H1 (cell line): ENCODE measurements around the gene CHAC1. TPM values are rescaled to one million over a fixed set of nuclear protein-coding genes. Genes with fewer than 3 reads are reported as not detected.

Experiments
- CTCF ChIA-PET: fragments of 300-600 bp; sonication (Branson Sonifier 250); formaldehyde crosslinking; loops from one replicate; lab custom pipeline; 2021; ENCODE audit not compliant: partially characterized antibody; lab: Charles Lee
- POLR2A ChIA-PET: fragments of 300-600 bp; sonication (Branson Sonifier 250); formaldehyde crosslinking; loops from one replicate; lab custom pipeline; 2021; ENCODE audit warnings: inconsistent platforms; ENCODE audit not compliant: partially characterized antibody; lab: Charles Lee
- DNase-seq, 2 experiments: peaks; one replicate each; pipeline versions ENCODE4 v3.0.0 to v3.0.0-alpha.2; 2010 to 2022; ENCODE audit warnings: low spot score in 2 of 2, low read depth in 1 of 2, mixed read lengths in 1 of 2
- FAIRE-seq: peaks from 2 replicates; lab custom pipeline; 2011; peaks lifted over from hg19 to GRCh38; lab: Jason Lieb, UNC
- H2AFZ ChIP-seq: 2 replicates; pipeline ENCODE4 v1.8.1; 2012; ENCODE audit warnings: low read length, inconsistent platforms
- H2AK5ac ChIP-seq: 2 replicates; pipeline ENCODE4 v1.6.1; 2013; ENCODE audit warnings: low read depth, low read length
- H2BK120ac ChIP-seq: replicated peaks from 2 replicates; pipeline ENCODE3; 2013; ENCODE audit warnings: low read depth, low read length, inconsistent platforms
- H2BK12ac ChIP-seq: 2 replicates; pipeline ENCODE4 v1.6.1; 2013; ENCODE audit warnings: low read depth, low read length
- H2BK15ac ChIP-seq: 2 replicates; pipeline ENCODE4 v1.6.1; 2013; ENCODE audit warnings: low read length
- H2BK20ac ChIP-seq: 2 replicates; pipeline ENCODE4 v1.6.1; 2013; ENCODE audit warnings: low read length
- H2BK5ac ChIP-seq: 2 replicates; pipeline ENCODE4 v1.6.1; 2013; ENCODE audit warnings: low read depth, low read length
- H3K14ac ChIP-seq: 2 replicates; pipeline ENCODE4 v1.6.1; 2013; ENCODE audit warnings: inconsistent platforms; ENCODE audit not compliant: insufficient read length
- H3K18ac ChIP-seq: 2 replicates; pipeline ENCODE4 v1.6.1; 2013; ENCODE audit warnings: low read length; ENCODE audit errors: extremely low read depth
- H3K23ac ChIP-seq: 2 replicates; pipeline ENCODE4 v1.6.1; 2013; ENCODE audit warnings: inconsistent platforms; ENCODE audit not compliant: insufficient read length
- H3K23me2 ChIP-seq: 2 replicates; pipeline ENCODE4 v1.6.1; 2013; ENCODE audit warnings: low read depth, low read length
- H3K27ac ChIP-seq: 2 replicates; pipeline ENCODE4 v1.6.1; 2011; ENCODE audit warnings: low read depth, low read length, inconsistent platforms
- H3K27me3 ChIP-seq, 4 experiments: replicated peaks in 1 of 4; 1 replicate in 1 of 4; 2 replicates in 3 of 4; pipeline versions ENCODE4 v1.6.1 to v1.8.1; 2011 to 2013; ENCODE audit warnings: low read length in 3 of 4, mild to moderate bottlenecking in 3 of 4, inconsistent platforms in 2 of 4, mixed read lengths in 2 of 4, moderate library complexity in 1 of 4; ENCODE audit not compliant: control insufficient read depth in 3 of 4, insufficient read depth in 3 of 4; ENCODE audit errors: extremely low read depth in 1 of 4
- H3K36me3 ChIP-seq, 4 experiments: 2 replicates each; pipeline versions ENCODE4 v1.6.1 to v1.8.1; 2011 to 2013; ENCODE audit warnings: mild to moderate bottlenecking in 4 of 4, low read length in 3 of 4, moderate library complexity in 2 of 4, control low read depth in 1 of 4, inconsistent platforms in 1 of 4; ENCODE audit not compliant: insufficient read depth in 4 of 4, control insufficient read depth in 2 of 4
- H3K4ac ChIP-seq: replicated peaks from 2 replicates; pipeline ENCODE3; 2013; ENCODE audit warnings: low read length, low read depth, mixed read lengths, inconsistent platforms; ENCODE audit not compliant: insufficient read length
- H3K4me1 ChIP-seq, 4 experiments: replicated peaks in 1 of 4; 1 replicate in 1 of 4; 2 replicates in 3 of 4; pipeline versions ENCODE4 v1.6.1 to v1.8.1; 2011 to 2013; ENCODE audit warnings: low read length in 3 of 4, inconsistent platforms in 2 of 4, mixed read lengths in 1 of 4; ENCODE audit not compliant: insufficient read depth in 4 of 4, control insufficient read depth in 3 of 4
- H3K4me2 ChIP-seq, 2 experiments: 2 replicates each; pipeline versions ENCODE4 v1.6.1 to v1.8.1; 2011 to 2013; ENCODE audit warnings: low read depth in 2 of 2, low read length in 2 of 2, control low read depth in 1 of 2, inconsistent platforms in 1 of 2, mild to moderate bottlenecking in 1 of 2; ENCODE audit not compliant: insufficient read depth in 1 of 2
- H3K4me3 ChIP-seq, 4 experiments: fragments of 200-600, 300-600 bp in 1 of 4; sonication (generic), shearing (Covaris generic), sonication (Bioruptor Twin) in 1 of 4; 2 replicates each; pipeline versions ENCODE4 v1.5.1 to v1.8.1; 2011 to 2016; ENCODE audit warnings: low read length in 4 of 4, low read depth in 3 of 4, control low read depth in 2 of 4, inconsistent platforms in 2 of 4, mild to moderate bottlenecking in 2 of 4, mixed read lengths in 1 of 4, moderate library complexity in 1 of 4; ENCODE audit not compliant: insufficient read depth in 2 of 4; ENCODE audit errors: extremely low read depth in 1 of 4
- H3K56ac ChIP-seq: replicated peaks from 2 replicates; pipeline ENCODE3; 2013; ENCODE audit warnings: low read depth, mild to moderate bottlenecking, mixed read lengths, low read length, inconsistent platforms; ENCODE audit not compliant: insufficient read length
- H3K79me1 ChIP-seq: 2 replicates; pipeline ENCODE4 v1.6.1; 2013; ENCODE audit warnings: low read depth, low read length, control low read depth
- H3K79me2 ChIP-seq, 2 experiments: 2 replicates each; pipeline versions ENCODE4 v1.6.1 to v1.8.1; 2012 to 2013; ENCODE audit warnings: low read length in 2 of 2, mild to moderate bottlenecking in 2 of 2, inconsistent platforms in 1 of 2; ENCODE audit not compliant: insufficient read depth in 2 of 2, control insufficient read depth in 1 of 2
- H3K9ac ChIP-seq, 4 experiments: replicated peaks in 1 of 4; 1 replicate in 1 of 4; 2 replicates in 3 of 4; pipeline versions ENCODE4 v1.6.1 to v1.8.1; 2011 to 2013; ENCODE audit warnings: low read depth in 3 of 4, low read length in 3 of 4, control low read depth in 2 of 4, mild to moderate bottlenecking in 2 of 4, moderate library complexity in 2 of 4, inconsistent platforms in 1 of 4; ENCODE audit errors: extremely low read depth in 1 of 4
- H3K9me3 ChIP-seq, 2 experiments: 2 replicates each; pipeline versions ENCODE4 v1.6.1 to v1.8.1; 2012 to 2013; ENCODE audit warnings: mild to moderate bottlenecking in 2 of 2, moderate library complexity in 2 of 2, control low read depth in 1 of 2, inconsistent platforms in 1 of 2, low read depth in 1 of 2, low read length in 1 of 2, mixed read lengths in 1 of 2; ENCODE audit not compliant: insufficient read depth in 2 of 2
- H4K20me1 ChIP-seq, 2 experiments: replicated peaks in 1 of 2; 2 replicates each; pipeline versions ENCODE3 to v1.8.1; 2011 to 2013; ENCODE audit warnings: inconsistent platforms in 2 of 2, low read length in 2 of 2, mild to moderate bottlenecking in 1 of 2; ENCODE audit not compliant: insufficient read depth in 2 of 2, control insufficient read depth in 1 of 2
- H4K5ac ChIP-seq: 2 replicates; pipeline ENCODE4 v1.6.1; 2013; ENCODE audit warnings: low read length, low read depth, mixed read lengths, inconsistent platforms; ENCODE audit not compliant: insufficient read length
- H4K8ac ChIP-seq: 2 replicates; pipeline ENCODE4 v1.8.0; 2013; ENCODE audit warnings: mild to moderate bottlenecking, moderate library complexity, low read length, inconsistent platforms; ENCODE audit not compliant: insufficient read depth; ENCODE audit errors: extremely low read depth
- H4K91ac ChIP-seq: replicated peaks from 2 replicates; pipeline ENCODE3; 2013; ENCODE audit warnings: low read length, mixed read lengths, inconsistent platforms; ENCODE audit not compliant: insufficient read length
- ASH2L ChIP-seq: fragments of 200-600, 300-600 bp; sonication (generic); IDR thresholded peaks from one replicate; pipeline ENCODE4 v1.7.1; 2017; ENCODE audit warnings: low read length
- SIX5 ChIP-seq: IDR thresholded peaks from 2 replicates; pipeline ENCODE4 v1.6.1; 2011; ENCODE audit warnings: mild to moderate bottlenecking, low read depth, low read length
- WGBS, 2 experiments: shearing (Covaris generic) in 1 of 2; methylation state at CpG; one replicate each; pipeline versions ENCODE4 v1.1.6 to v1.1.7; 2013 to 2015; ENCODE audit warnings: low lambda C conversion rate in 2 of 2, mixed read lengths in 2 of 2, inconsistent platforms in 1 of 2, low coverage in 1 of 2, missing lambda C conversion rate in 1 of 2; ENCODE audit not compliant: insufficient replicate concordance in 2 of 2, insufficient coverage in 1 of 2, insufficient read length in 1 of 2; ENCODE audit errors: extremely low coverage in 1 of 2, missing lambda C conversion rate in 1 of 2; 5-methylcytosine and 5-hydroxymethylcytosine counted together
- polyA plus RNA-seq, 7 experiments: library from polyadenylated mRNA; depleted of rRNA in 3 of 7; stranded (reverse) in 5 of 7; unstranded in 2 of 7; fragments of >200 nt in 5 of 7; fragments of 200-250 nt in 2 of 7; gene quantifications; 1 replicate in 5 of 7; 2 replicates in 1 of 7; 4 replicates in 1 of 7; pipeline versions ENCODE4 v1.2.1 to v1.2.3, GENCODE V29; 2011 to 2013; ENCODE audit warnings: missing spikeins in 2 of 7, mixed read lengths in 2 of 7
- total RNA-seq: library from RNA; stranded (reverse); fragmentation: NEBNext Ultra II Directional; extraction: Animal tissue kit (Norgen Biotek cat#: 25700); gene quantifications from 2 replicates; pipeline ENCODE4 v1.2.1, GENCODE V29; 2021

CHAC1 gene
- total and polyA plus RNA-seq, 2 of the 8 experiments (the other 6 are each of a cell fraction or from before 2014, with no cell fraction given) = 34.3 to 159 TPM

DNA sequence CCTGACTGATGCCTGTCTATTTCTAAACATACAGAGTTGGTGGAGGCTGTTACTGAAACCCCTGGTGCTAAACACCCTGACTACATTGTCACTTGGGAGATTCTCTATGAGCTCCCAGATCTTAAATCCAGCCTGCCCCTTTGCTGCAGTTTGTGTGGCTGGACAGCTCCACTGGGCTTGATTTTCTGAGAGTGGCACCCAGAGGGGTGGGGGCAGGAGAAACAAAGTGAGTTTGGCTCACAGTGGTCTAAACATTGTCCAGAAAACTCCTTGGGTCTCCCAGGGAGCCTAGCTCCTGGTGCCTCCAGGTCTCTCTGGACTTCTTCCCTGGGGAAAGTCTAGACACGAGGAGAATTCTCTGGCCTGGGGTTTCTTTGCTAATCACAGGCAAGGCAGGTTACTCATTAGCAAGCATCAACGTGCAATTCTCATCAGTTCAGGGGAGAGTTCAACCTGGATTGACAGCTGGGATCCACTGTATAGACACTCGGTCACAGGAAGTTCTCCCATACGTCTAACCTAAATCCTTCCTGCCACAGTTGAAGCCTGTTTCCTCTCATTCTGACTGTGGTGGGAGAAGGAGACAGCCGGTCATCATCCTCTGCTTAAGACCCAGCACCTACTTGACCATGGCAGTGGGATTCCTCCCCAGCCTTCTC is 31.2 kb upstream of the CHAC1 start:
- H3K4me3 ChIP-seq = no peak overlapping the region
- H3K23me2 ChIP-seq = peaks cover 8% of the 10 kb centered on the region; the same call in 1 of the 2 replicates
- H3K36me3 ChIP-seq = no peaks in the 10 kb centered on the region
- no peak overlapping the region for H2AK5ac ChIP-seq
- no peak overlapping the region for H2BK5ac ChIP-seq
- no peak overlapping the region for H3K14ac ChIP-seq
- H2BK20ac ChIP-seq = no peak overlapping the region
- no peak overlapping the region for H3K27ac ChIP-seq
- no peaks in the 10 kb centered on the region for H3K9me3 ChIP-seq
- H3K18ac ChIP-seq = no peak overlapping the region
- no peaks in the 10 kb centered on the region for H3K79me2 ChIP-seq
- WGBS, 2 experiments = 77% methylated on average over 5 of the region's 5 CpGs; no CpG with 5 or more reads in 1 of the 2 experiments
- H3K4ac ChIP-seq = no peak overlapping the region
- no peak for DNase-seq
- no peak overlapping the region for H2AFZ ChIP-seq
- H2BK120ac ChIP-seq = no peak overlapping the region
- POLR2A ChIA-PET = interaction anchor here (0.7 to 43.8 kb wide), 5 partner anchors 7 to 33 kb away, joined by 3 to 1505 read pairs (median 6); partner anchors contain the start of genes CHAC1 and DLL4
- no peak overlapping the region for H3K56ac ChIP-seq
- no peak overlapping the region for H2BK12ac ChIP-seq
- no peak overlapping the region for H4K5ac ChIP-seq
- H4K91ac ChIP-seq = no peak overlapping the region
- H2BK15ac ChIP-seq = no peak overlapping the region
- CTCF ChIA-PET = interaction anchor here (0.8 to 24.4 kb wide), 4 partner anchors 17 to 99 kb away, joined by 3 to 619 read pairs (median 296); partner anchors contain the start of genes CHAC1, DLL4 and VPS18
- H3K9ac ChIP-seq = no peak overlapping the region
- H4K8ac ChIP-seq = no peak overlapping the region
- H3K79me1 ChIP-seq = no peaks in the 10 kb centered on the region
- H3K23ac ChIP-seq = no peak overlapping the region
- no peak for FAIRE-seq
- peaks cover under 1 to 17% (median 14%) of the 10 kb centered on the region in 4 experiments; a peak in 6 of 7 replicates for H3K4me1 ChIP-seq
- H3K27me3 ChIP-seq = peaks cover 41 to 75% (median 55%) of the 10 kb centered on the region in 4 experiments
- H3K4me2 ChIP-seq = no peak overlapping the region
- H4K20me1 ChIP-seq = peaks cover 0 to 11% of the 10 kb centered on the region in 2 experiments
- no peak for TF ChIP-seq ASH2L
- TF ChIP-seq SIX5 = no peak
